Inferior parietal cortex (tissue), 1 donor: ENCODE results near the gene AHI1.
"Not testable (repeated sequence)": the region's sequence is repeated elsewhere in the genome, so short reads cannot be mapped to it uniquely, and the experiment has no call there.

Source experiments
- DNase-seq: peaks from one replicate; pipeline ENCODE4 v3.0.0-alpha.2; 2016; ENCODE audit errors: extremely low spot score

The AHI1 gene

DNA sequence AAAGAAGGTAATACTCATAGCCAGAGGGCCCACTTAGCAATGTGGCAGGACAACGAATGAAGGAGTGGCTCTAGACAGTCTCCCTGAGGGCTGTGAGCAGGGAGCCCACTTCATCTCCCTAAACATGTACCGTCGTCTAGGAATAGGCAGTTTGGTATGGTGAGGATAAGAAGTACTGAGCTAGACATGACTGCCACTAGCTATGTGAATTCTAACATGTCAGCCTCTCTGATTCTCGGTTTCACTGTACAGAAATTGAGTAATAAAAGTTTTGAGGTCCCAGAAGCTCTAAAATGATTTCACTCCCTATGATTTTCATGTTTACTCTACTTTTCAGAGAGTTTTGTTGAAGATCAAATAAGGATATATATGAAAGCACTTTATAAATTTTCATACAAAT is 107.1 kb downstream of the AHI1 start:
- no peak for DNase-seq

GRCh38 chr6:135385299-135385698 is 112.2 kb downstream of the AHI1 start:
- no peak for DNase-seq

- DNase-seq = no peak
Observed at GRCh38 chr6:135383766-135384165, 113.8 kb downstream of the AHI1 start.

DNA sequence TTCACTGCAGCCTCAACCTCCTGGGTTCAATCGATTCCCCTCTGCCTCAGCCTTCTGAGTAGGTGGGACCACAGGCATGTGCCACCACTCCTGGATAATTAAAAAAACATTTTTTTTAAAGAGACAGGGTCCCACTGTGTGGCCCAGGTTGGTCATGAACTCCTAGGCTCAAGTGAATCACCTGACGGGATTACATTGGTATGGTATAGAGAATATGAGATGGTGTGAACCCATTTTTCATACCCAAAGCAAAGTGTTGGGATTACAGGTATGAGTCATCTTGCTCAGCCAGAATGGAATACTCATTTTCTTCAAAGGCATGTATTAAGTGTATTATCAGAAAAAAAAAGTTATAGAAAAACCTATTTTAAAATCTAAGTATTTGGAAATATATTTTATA is 114.2 kb downstream of the AHI1 start:
- DNase-seq = no peak

- no peak for DNase-seq
Observed at GRCh38 chr6:135382182-135382628, 115.3 kb downstream of the AHI1 start.

DNA sequence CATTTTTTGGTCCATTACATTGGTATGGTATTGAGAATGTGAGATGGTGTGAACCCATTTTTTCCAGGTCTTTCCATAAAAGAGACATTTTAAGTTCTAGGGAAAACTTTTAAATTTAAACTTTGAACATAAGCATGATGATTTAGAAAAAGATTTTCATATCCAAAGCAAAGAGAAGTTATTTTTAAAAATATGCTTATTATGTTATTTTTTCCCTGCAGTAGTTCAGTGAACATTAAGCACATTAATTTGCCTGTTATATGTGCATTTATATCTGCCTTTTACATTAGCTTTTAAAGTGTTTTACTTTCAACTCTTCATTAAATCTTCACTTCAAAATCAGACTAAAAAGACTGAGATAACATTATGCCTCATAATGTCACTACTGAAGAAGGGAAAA is 116.7 kb downstream of the AHI1 start:
- no peak for DNase-seq

- no peak for DNase-seq
Observed at GRCh38 chr6:135379647-135380046, 117.9 kb downstream of the AHI1 start.

- DNase-seq = no peak
Observed at GRCh38 chr6:135372758-135373157, 124.8 kb downstream of the AHI1 start.

DNA sequence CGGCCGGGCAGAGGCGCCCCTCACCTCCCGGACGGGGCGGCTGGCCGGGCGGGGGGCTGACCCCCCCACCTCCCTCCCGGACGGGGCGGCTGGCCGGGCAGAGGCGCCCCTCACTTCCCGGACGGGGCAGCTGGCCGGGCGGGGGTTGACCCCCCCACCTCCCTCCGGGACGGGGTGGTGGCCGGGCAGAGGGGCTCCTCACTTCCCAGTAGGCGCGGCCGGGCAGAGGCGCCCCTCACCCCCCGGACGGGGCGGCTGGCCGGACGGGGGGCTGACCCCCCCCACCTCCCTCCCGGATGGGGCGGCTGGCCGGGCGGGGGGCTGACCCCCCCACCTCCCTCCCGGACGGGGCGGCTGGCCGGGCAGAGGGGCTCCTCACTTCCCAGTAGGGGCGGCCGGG is 133.9 kb downstream of the AHI1 start:
- not testable (repeated sequence) for DNase-seq

DNA sequence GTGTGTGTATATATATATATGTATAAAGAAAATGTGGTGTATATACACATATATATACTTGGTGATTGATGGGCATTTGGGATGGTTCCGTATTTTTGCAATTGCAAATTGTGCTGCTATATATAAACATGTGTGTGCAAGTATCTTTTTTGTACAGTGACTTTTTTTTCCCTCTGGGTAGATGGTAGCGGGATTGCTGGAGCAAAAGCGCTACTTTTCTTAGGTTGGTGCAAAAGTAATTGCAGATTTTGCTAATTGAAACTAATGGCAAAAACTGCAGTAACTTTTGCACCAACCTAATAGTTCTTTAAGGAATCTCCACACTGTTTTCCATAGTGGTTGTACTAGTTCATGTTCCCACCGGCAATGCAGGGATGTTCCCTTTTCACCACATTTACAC is 135.4 kb downstream of the AHI1 start:
- no peak for DNase-seq

DNA sequence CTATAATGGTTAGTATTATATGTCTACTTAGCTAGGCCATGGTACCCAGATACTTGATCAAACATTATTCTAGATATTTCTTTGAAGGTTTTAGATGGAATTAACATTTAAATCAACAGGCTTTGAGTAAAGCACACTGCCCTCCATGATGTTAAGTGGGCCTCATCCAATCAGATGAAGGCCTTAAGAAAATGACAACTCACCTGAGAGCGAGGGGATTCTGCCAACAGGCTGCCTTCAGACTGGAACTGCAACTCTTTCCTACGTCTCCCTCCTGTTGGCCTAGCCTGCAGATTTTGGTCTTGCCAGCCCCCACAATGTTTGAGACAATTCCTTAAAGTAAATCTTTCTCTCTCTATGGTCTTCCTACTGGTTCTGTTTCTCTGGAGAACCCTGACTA is 137.3 kb downstream of the AHI1 start:
- no peak for DNase-seq

DNA sequence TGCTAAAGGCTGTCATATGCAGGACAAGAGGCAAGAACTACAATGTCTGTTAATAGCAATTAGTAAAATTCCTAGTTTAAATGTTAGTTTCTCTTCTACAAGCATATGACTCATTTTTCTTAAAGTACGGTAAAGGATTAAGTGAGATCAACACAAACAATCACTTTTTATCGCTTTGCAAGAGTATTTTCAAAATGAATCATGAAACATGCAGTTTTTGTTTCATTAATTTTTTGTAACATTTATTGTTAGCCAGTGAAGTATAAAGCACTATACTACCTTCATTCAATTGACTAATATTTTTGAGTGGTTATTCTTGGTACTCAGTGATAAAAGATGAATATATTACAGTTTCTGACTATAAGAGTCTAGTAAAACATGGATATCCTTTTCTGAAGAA is 138.6 kb downstream of the AHI1 start:
- DNase-seq = no peak

- DNase-seq = no peak
Observed at GRCh38 chr6:135358251-135358821, 139.2 kb downstream of the AHI1 start.

GRCh38 chr6:135354407-135354806 is 143.1 kb downstream of the AHI1 start:
- DNase-seq = no peak

DNA sequence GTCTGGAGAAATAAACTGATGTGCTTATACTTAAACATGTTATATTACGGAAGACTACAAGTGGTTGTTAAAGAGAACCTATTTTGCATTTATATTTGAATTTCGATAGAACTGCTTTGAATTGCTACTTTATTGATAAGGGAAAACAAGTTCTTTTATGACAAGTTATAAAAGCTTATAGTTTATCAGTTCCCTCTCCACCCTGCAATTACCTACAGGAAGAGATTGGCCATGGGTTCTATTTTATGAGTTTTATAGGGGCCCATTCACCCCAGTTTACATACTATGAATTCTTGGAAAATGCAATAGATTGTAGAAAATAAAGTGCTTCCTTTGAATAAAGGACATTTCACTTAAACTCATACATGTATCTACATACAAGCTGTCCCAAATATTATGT is 144.4 kb downstream of the AHI1 start:
- no peak for DNase-seq

DNA sequence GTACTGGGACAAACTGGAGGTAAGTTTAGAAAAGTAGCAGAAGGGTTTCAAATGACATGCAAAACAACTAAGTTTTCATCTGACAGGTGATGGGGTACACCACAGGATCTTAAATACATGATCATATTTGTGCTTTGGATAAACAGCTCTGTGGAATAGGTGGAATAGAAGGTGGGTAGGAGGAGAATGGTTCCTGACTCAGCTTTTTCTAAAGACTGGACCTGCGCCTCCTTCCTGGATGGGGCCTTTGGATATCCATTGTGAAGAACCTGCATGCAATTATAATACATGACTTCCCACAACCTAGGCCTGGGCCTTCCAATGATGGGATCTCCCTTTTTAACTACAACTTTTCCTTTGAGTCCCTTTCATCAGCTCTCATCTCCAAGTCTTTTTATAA is 145.9 kb downstream of the AHI1 start:
- DNase-seq = no peak

- no peak for DNase-seq
Observed at GRCh38 chr6:135347887-135348286, 149.7 kb downstream of the AHI1 start.

DNA sequence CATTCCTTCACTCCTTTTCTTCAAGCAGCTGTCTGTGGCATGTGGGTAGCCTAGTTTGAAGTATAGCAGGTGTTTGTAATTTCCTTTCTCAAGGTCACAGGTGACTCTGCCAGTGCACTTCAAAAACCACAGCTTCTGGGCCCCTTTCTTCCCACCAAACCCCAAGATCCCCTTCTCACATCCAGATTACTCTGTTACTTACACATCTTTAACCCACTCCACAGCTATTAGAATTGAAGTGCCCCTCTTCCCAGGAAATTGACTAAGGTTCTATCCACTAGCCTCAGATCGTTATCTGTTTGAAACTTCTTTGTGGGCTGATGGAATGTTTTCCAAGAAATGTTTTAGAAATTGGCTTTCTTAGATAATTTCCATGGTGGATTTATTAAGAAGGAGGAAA is 150.8 kb downstream of the AHI1 start:
- DNase-seq = no peak

- DNase-seq = no peak
Observed at GRCh38 chr6:135344526-135344925, 153.0 kb downstream of the AHI1 start.

GRCh38 chr6:135339920-135340319 is 157.6 kb downstream of the AHI1 start:
- DNase-seq = not testable (repeated sequence)

DNA sequence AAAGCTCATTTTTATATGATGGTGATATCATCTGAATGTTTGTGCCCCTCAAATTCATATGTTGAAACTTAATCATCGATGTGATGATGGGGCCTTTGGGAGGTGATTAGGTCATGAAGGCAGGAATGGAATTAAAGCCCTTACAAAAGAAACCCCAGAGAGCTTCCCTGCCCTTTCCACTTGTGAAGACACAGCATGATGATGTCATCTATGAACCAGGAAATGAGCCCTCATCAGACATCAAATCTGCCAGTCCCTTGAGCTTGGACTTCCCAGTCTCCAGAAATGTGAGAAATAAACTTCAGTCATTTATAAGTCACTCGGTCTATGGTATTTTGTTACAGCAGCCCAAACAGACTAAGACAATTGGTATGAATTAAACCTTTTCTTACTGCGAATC is 163.4 kb downstream of the AHI1 start:
- DNase-seq = no peak

- no peak for DNase-seq
Observed at GRCh38 chr6:135331002-135331401, 166.5 kb downstream of the AHI1 start.

DNA sequence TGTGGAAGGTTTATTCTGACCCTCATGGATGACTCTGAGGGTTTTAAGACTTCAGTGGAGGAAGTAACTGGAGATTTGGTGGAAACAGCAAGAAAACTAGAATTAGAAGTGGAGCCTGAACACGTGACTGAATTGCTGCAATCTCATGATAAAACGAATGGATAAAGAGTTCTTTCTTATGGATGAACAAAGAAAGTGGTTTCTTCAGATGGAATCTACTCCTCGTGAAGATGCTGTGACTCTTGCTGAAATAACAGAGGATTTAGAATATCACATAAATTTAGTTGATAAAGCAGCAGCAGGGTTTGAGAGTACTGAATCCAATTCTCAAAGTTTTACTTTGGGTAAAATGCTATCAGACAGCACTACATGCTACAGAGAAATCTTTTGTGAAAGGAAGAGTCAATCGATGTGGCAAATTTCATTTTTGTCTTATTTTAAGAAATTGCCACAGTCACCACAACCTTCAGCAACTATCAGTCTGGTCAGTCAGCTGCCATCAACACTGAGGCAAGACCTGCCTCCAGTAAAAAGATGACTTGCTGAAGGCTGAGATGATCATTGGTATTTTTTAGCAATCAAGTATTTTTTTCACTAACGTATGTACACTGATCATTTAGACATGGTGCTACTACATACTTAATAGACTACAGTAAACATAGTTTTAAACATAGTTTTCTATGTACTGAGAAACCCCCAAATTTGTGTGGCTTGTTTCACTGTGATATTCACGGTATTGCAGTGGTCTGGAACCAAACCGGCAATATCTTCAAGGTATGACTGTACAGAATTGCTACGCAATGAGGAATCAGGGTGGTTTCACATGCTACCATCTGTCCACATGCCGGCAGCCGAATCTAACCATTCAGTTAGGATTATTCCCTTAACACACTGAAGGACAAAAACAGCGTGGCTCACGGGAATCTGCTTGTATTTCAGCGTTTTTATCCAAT is 167.4 kb downstream of the AHI1 start:
- DNase-seq = no peak
